ENCODE data around the gene INPP4B.
"Not testable (repeated sequence)": the region's sequence is repeated elsewhere in the genome, so short reads cannot be mapped to it uniquely, and the experiment has no call there.

Gene INPP4B

DNA sequence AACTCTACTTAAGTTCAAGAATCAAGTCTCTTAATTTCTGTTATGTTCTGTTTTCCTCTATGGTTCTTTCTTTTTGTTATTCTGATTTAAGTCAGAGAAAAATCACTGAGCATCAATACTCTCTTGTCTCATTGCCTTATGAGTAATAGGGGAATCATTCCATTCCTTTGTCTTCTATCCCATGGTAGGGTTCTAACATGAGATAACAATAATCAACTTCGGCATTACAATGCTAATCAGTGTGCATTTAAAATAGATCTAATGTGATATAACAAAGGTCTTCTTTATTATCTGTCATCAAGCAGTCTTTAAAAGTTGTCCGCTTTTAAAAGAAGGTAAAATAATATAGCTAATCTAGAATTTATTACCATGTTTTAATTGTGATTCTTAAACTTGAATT lies 762.8 kb downstream of the INPP4B start:
- DNase-seq (ENCODE audit: low read depth): no peak
- TF ChIP-seq CTCF (IDR thresholded peaks at IDR 0.05; ENCODE audit: control insufficient read depth, insufficient read depth, low read depth, low read length, missing control alignments): no peak
- H3K4me3 ChIP-seq (ENCODE audit: control insufficient read depth, low read depth, low read length): no peak overlapping the region

GRCh38 chr4:142081025-142081424 lies 765.1 kb downstream of the INPP4B start:
- TF ChIP-seq CTCF (IDR thresholded peaks at IDR 0.05; ENCODE audit: control insufficient read depth, insufficient read depth, low read depth, low read length, missing control alignments): no peak
- no peak for DNase-seq (ENCODE audit: low read depth)
- H3K4me3 ChIP-seq (ENCODE audit: control insufficient read depth, low read depth, low read length): no peak overlapping the region

- no peak overlapping the region for H3K4me3 ChIP-seq (ENCODE audit: control insufficient read depth, low read depth, low read length)
- TF ChIP-seq CTCF (IDR thresholded peaks at IDR 0.05; ENCODE audit: control insufficient read depth, insufficient read depth, low read depth, low read length, missing control alignments): no peak
- no peak for DNase-seq (ENCODE audit: low read depth)
Observed at GRCh38 chr4:142079959-142080358, 766.1 kb downstream of the INPP4B start.

DNA sequence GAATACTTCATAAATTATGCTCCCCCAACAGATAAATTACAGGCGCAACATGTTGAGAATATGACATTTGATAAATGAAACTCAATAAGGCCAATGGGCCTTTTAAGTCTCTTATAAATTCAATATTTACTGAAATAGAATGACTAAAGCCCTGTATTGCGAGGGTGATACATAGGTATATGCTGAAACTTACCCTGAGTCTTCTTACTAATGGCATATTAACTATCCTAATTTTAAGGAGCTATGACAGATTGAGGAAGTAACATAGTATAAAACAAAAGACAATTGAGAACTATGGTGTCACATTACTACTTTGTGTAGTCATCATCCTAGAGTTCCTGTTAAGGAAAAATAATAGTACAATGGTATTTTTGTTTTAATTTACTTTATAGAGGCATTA lies 769.1 kb downstream of the INPP4B start:
- H3K4me3 ChIP-seq (ENCODE audit: control insufficient read depth, low read depth, low read length): no peak overlapping the region
- no peak for DNase-seq (ENCODE audit: low read depth)
- TF ChIP-seq CTCF (IDR thresholded peaks at IDR 0.05; ENCODE audit: control insufficient read depth, insufficient read depth, low read depth, low read length, missing control alignments): no peak

DNA sequence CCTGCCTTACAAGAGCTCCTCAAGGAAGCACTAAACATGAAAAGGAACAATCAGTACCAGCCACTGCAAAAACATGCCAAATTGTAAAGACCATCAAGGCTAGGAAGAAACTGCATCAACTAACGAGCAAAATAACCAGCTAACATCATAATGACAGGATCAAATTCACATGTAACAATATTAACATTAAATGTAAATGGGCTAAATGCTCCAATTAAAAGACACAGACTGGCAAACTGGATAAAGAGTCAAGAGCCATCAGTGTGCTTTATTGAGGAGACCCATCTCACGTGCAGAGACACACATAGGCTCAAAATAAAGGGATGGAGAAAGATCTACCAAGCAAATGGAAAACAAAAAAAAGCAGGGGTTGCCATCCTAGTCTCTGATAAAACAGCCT lies 777.8 kb downstream of the INPP4B start:
- not testable (repeated sequence) for H3K4me3 ChIP-seq (ENCODE audit: control insufficient read depth, low read depth, low read length); DNase-seq (ENCODE audit: low read depth)

DNA sequence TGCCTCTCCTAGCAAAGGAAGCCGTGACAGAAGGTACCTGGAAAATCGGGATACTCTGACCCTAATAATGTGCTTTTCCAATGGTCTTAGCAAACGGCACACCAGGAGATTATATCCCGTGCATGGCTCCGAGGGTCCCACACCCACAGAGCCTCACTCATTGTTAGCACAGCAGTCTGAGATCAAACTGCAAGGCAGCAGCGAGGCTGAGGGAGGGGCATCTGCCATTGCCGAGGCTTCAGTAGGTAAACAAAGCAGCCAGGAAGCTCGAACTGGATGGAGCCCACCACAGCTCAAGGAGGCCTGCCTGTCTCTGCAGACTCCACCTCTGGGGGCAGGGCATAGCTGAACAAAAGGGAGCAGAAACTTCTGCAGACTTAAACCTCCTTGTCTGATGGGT lies 779.5 kb downstream of the INPP4B start:
- H3K4me3 ChIP-seq (ENCODE audit: control insufficient read depth, low read depth, low read length); DNase-seq (ENCODE audit: low read depth): not testable (repeated sequence)

DNA sequence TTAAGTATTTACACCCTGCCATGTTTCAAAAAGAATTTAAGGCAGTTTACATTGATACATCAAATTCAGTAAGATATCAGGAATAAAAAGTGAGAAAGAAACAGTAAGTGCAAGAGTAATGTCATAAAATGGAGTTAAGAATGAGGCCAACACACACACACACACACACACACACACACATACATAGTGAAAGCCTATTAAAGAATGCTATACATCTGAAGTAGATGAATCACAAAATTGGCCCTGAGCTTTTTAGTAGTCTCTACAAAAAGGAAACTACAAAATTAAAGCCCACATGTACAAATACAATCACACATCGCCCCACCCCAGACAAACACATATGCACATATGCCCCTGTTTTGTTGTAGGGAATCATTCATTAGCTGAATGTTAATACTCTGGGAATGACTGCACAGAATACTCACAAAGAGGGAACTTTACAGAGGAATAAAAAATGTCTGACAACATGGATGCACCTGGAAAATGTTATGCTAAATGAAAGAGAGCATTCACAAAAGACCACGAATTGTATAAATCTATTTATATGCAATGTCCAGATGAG lies 780.9 kb downstream of the INPP4B start:
- DNase-seq (ENCODE audit: low read depth): no peak
- no peak for TF ChIP-seq CTCF (IDR thresholded peaks at IDR 0.05; ENCODE audit: control insufficient read depth, insufficient read depth, low read depth, low read length, missing control alignments)
- H3K4me3 ChIP-seq (ENCODE audit: control insufficient read depth, low read depth, low read length): no peak overlapping the region

- DNase-seq (ENCODE audit: low read depth): no peak
- H3K4me3 ChIP-seq (ENCODE audit: control insufficient read depth, low read depth, low read length): no peak overlapping the region
- no peak for TF ChIP-seq CTCF (IDR thresholded peaks at IDR 0.05; ENCODE audit: control insufficient read depth, insufficient read depth, low read depth, low read length, missing control alignments)
Observed at GRCh38 chr4:142064181-142064580, 781.9 kb downstream of the INPP4B start.

Data from AG09309 (cell line).